ENCODE data around the gene MAD1L1.
"Not testable (repeated sequence)": the region's sequence is repeated elsewhere in the genome, so short reads cannot be mapped to it uniquely, and the experiment has no call there.

MAD1L1 gene

DNA sequence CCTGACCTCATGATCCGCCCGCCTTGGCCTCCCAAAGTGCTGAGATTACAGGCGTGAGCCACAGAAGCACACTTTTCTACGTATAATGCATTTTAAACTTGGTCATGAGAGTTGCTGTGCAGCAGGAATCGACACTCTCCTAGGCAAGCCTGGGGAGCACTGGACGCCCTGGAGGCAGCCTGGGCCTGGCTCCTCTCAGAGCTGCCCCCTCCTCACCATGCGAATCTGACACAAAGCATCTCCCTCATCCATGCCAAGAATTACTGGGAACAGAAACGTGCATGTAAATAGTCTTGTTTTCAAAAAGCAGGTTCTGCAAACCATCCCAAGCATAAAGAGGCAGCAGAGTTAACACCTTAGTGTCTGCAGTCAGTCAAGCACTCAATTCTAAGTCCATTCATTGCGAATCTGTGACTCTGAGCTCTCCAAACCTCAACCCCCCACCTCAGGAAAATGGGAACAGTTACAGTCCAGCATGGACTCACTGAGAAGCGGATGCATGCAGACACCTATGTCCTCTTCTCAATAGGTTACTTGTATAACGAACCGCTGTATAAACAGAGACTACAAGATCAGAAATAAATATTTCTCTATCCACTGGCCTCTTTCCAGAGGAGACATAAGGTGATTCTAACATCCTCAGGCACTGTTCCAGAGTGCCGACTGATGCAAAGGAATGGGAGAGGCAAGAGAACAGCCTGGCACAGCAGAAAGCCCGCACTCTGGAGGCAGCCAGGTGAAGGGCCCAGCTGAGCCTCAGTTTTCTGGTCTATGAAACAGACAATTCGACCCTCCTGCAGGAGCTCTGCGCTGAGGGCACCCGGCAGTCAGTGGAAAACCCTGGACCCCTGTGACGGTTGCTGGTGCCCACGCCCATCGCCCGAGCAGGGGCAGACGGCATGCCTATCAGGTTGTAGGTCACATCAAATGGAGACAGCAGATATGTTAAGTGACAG is 68.9 kb downstream of the MAD1L1 start:
- Histone ChIP-seq H3K4me3 (ENCODE audit: low read depth in 1 of 2, low read length in 1 of 2) (no peak overlapping the region), H3K9me3 (no peaks in the 10 kb centered on the region), H3K27me3 (no peaks in the 10 kb centered on the region), H3K36me3 (no peaks in the 10 kb centered on the region), H3K4me1 (ENCODE audit: control insufficient read depth in 1 of 2, insufficient read depth in 1 of 2, low read depth in 1 of 2, low read length in 1 of 2) (no peaks in the 10 kb centered on the region), H3K27ac (no peak overlapping the region)
- TF ChIP-seq, protein P1, sequence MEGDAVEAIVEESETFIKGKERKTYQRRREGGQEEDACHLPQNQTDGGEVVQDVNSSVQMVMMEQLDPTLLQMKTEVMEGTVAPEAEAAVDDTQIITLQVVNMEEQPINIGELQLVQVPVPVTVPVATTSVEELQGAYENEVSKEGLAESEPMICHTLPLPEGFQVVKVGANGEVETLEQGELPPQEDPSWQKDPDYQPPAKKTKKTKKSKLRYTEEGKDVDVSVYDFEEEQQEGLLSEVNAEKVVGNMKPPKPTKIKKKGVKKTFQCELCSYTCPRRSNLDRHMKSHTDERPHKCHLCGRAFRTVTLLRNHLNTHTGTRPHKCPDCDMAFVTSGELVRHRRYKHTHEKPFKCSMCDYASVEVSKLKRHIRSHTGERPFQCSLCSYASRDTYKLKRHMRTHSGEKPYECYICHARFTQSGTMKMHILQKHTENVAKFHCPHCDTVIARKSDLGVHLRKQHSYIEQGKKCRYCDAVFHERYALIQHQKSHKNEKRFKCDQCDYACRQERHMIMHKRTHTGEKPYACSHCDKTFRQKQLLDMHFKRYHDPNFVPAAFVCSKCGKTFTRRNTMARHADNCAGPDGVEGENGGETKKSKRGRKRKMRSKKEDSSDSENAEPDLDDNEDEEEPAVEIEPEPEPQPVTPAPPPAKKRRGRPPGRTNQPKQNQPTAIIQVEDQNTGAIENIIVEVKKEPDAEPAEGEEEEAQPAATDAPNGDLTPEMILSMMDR (IDR thresholded peaks at IDR 0.05), result no peak

DNA sequence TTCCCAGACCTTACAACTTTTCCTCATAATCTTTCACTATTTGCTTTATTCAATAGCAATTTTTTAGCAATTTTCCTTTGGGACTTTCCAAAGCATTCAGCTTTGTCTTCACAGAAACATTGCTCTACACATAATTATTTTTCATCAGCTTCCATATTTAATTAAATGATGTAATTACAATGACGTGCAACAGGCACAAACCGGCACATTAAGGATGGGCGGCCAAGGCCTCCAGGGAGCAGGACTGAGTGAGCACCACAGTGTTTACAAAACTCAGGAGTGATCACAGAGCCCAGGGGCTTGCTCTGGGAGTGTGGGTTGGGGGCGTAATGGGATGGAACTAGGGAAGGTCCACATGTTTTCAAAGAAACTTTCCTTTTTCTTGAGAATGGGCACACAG is 69.8 kb downstream of the MAD1L1 start:
- H3K27me3 ChIP-seq, result no peaks in the 10 kb centered on the region
- H3K4me1 ChIP-seq (ENCODE audit: control insufficient read depth in 1 of 2, insufficient read depth in 1 of 2, low read depth in 1 of 2, low read length in 1 of 2), result no peaks in the 10 kb centered on the region
- TF ChIP-seq, protein P1 (IDR thresholded peaks at IDR 0.05), result no peak
- H3K9me3 ChIP-seq, result no peaks in the 10 kb centered on the region
- H3K27ac ChIP-seq, result no peak overlapping the region
- H3K36me3 ChIP-seq, result no peaks in the 10 kb centered on the region
- H3K4me3 ChIP-seq (ENCODE audit: low read depth in 1 of 2, low read length in 1 of 2), result no peak overlapping the region

DNA sequence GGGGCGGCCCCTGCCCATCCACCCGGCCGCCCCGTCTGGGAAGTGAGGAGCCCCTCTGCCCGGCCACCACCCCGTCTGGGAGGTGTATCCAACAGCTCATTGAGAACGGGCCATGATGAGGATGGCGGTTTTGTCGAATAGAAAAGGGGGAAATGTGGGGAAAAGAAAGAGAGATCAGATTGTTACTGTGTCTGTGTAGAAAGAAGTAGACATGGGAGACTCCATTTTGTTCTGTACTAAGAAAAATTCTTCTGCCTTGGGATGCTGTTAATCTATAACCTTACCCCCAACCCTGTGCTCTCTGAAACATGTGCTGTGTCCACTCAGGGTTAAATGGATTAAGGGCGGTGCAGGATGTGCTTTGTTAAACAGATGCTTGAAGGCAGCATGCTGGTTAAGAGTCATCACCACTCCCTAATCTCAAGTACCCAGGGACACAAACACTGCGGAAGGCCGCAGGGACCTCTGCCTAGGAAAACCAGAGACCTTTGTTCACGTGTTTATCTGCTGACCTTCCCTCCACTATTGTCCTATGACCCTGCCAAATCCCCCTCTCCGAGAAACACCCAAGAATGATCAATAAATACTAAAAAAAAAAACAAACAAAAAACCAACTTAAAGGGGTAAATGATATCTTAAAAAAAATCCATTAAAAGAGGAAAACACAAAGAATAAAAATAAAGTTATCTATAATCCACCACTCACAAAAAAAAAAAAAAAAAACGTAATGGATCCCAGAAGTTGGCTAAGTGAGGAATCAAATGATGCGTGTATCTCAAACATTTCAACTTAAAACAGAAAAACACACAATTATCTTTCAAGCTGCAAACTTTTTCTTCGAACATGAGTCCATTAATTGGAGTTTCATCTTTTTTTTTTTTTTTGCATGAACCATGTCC is 70.5 kb downstream of the MAD1L1 start:
- not testable (repeated sequence) for H3K4me3 ChIP-seq (ENCODE audit: low read depth in 1 of 2, low read length in 1 of 2); H3K36me3 ChIP-seq; H3K27me3 ChIP-seq; H3K9me3 ChIP-seq; H3K27ac ChIP-seq; H3K4me1 ChIP-seq (ENCODE audit: control insufficient read depth in 1 of 2, insufficient read depth in 1 of 2, low read depth in 1 of 2, low read length in 1 of 2)

DNA sequence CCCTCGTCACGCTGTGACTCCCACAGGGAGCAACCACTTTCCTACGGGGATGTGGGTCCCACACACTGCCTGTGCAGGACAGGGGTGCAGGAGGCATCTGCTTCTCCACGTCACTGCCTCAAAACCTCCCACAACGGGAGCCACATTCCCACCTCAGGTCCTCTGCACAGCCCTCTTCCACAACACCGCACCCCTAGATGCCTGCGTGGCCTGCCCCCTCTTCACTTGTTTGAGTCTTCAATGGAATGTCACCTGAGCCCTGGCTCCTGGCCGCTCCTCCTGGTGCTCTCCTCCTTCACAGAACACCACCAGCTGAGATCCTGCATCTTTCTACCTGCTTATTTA is 73.6 kb downstream of the MAD1L1 start:
- no peaks in the 10 kb centered on the region for H3K4me1 ChIP-seq (ENCODE audit: control insufficient read depth in 1 of 2, insufficient read depth in 1 of 2, low read depth in 1 of 2, low read length in 1 of 2)
- TF ChIP-seq, protein P1 (IDR thresholded peaks at IDR 0.05), result no peak
- H3K27ac ChIP-seq, result no peak overlapping the region

DNA sequence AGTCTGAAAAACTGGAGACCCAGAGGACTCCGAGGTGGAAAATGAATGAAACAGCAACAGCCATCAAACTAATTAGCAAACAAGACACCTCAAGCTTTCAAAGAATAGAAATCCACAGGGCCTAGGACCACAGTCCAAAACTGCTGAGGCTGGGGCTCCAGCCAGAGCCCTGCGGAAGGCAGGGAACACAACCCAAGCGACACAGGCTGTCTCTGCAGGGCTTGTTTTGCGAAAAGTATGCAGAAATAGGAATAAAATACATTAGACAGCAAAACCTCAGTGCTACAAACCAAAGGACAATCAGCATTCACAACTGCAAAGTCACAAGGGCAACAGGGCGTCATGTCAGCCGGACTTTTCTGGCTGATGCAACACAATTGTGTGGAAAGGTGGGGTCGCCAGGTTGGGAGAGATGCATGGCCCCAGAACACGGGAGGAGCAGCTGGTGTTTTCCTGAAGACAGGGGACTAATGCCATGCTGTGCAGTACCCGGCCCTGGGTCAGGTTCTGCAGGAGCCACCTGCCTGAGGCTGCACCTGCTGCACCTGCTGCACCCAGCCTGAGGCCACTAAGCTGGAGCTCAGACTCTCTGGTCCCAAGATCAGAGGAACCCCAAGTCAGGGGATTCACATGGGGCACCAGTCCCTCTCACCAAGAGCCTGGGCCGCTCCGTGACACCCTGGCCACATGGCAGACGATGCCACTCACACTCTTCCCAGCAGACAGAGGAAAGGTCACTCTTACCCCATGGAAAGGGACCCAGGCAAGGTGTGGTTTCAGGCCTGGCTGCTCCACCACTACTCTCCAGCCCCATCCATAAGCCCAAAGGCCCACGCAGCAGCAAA is 74.2 kb downstream of the MAD1L1 start:
- Histone ChIP-seq H3K27ac (no peak overlapping the region), H3K27me3 (no peaks in the 10 kb centered on the region), H3K4me1 (ENCODE audit: control insufficient read depth in 1 of 2, insufficient read depth in 1 of 2, low read depth in 1 of 2, low read length in 1 of 2) (no peaks in the 10 kb centered on the region), H3K36me3 (no peaks in the 10 kb centered on the region), H3K4me3 (ENCODE audit: low read depth in 1 of 2, low read length in 1 of 2) (no peak overlapping the region), H3K9me3 (no peaks in the 10 kb centered on the region)
- TF ChIP-seq, protein P1 (IDR thresholded peaks at IDR 0.05), result no peak

More for the DNA sequence above, 73.6 kb downstream of the MAD1L1 start:
- no peaks in the 10 kb centered on the region for H3K36me3 ChIP-seq
- no peak overlapping the region for H3K4me3 ChIP-seq (ENCODE audit: low read depth in 1 of 2, low read length in 1 of 2)
- no peaks in the 10 kb centered on the region for H3K27me3 ChIP-seq
- H3K9me3 ChIP-seq, result no peaks in the 10 kb centered on the region
